Endothelial cell of umbilical vein (primary cell): ENCODE results near the gene ADAP1. TPM values are rescaled to one million over a fixed set of nuclear protein-coding genes. Genes with fewer than 3 reads are reported as not detected.
"Not testable (repeated sequence)": the region's sequence is repeated elsewhere in the genome, so short reads cannot be mapped to it uniquely, and the experiment has no call there.

Source experiments
- BruUV-seq: library from RNA; stranded (reverse); fragments of 400-500 nt; replicated peaks from 2 replicates; lab custom pipeline; 2021; lab: Mats Ljungman, UMichigan
- CTCF ChIA-PET: fragments of 300-600, 350-600 bp; sonication (Branson Sonifier 250); formaldehyde crosslinking; loops from one replicate; lab custom pipeline; 2021; ENCODE audit warnings: antibody characterized with exemption, inconsistent platforms; lab: Charles Lee
- POLR2A ChIA-PET: fragments of 300-600, 350-600 bp; sonication (Branson Sonifier 250); formaldehyde crosslinking; loops from one replicate; lab custom pipeline; 2021; ENCODE audit warnings: antibody characterized with exemption, inconsistent platforms; lab: Charles Lee
- DNase-seq: peaks from one replicate; pipeline ENCODE4 v3.0.0-alpha.2; 2011; ENCODE audit warnings: low read depth, low spot score
- FAIRE-seq: peaks from 2 replicates; lab custom pipeline; 2011; peaks lifted over from hg19 to GRCh38; lab: Jason Lieb, UNC
- H2AFZ ChIP-seq: 2 replicates; pipeline ENCODE4 v1.6.0; 2012; ENCODE audit warnings: low read depth, low read length, control low read depth, inconsistent platforms
- H3K27ac ChIP-seq: 2 replicates; pipeline ENCODE4 v1.5.1; 2011; ENCODE audit warnings: low read depth, mild to moderate bottlenecking, control low read depth, low read length, moderate library complexity; ENCODE audit not compliant: insufficient read depth
- H3K27me3 ChIP-seq, 2 experiments: 2 replicates each; pipeline versions ENCODE4 v1.6.0 to v1.6.1; 2011; ENCODE audit warnings: low read length in 2 of 2, mixed read lengths in 1 of 2; ENCODE audit not compliant: control insufficient read depth in 2 of 2, insufficient read depth in 2 of 2
- H3K36me3 ChIP-seq, 2 experiments: 2 replicates in 1 of 2; 3 replicates in 1 of 2; pipeline ENCODE4 v1.5.1; 2011; ENCODE audit warnings: low read length in 2 of 2, mild to moderate bottlenecking in 1 of 2, moderate library complexity in 1 of 2; ENCODE audit not compliant: control insufficient read depth in 2 of 2, insufficient read depth in 2 of 2; ENCODE audit errors: extremely low read depth in 1 of 2
- H3K4me1 ChIP-seq: 3 replicates; pipeline ENCODE4 v1.5.1; 2011; ENCODE audit warnings: mild to moderate bottlenecking, low read length; ENCODE audit not compliant: control insufficient read depth, insufficient read depth; ENCODE audit errors: extremely low read depth
- H3K4me2 ChIP-seq: 2 replicates; pipeline ENCODE4 v1.6.1; 2011; ENCODE audit warnings: low read length, control low read depth, mixed read lengths; ENCODE audit not compliant: insufficient read depth
- H3K4me3 ChIP-seq, 3 experiments: fragments of 200-600 bp in 1 of 3; sonication (generic), shearing (Covaris generic) in 1 of 3; replicated peaks in 1 of 3; 2 replicates each; pipeline ENCODE4 v1.5.1; 2011 to 2016; ENCODE audit warnings: control low read depth in 3 of 3, low read length in 3 of 3, mild to moderate bottlenecking in 2 of 3, inconsistent platforms in 1 of 3, low read depth in 1 of 3, moderate library complexity in 1 of 3; ENCODE audit not compliant: insufficient read depth in 1 of 3
- H3K79me2 ChIP-seq: 2 replicates; pipeline ENCODE4 v1.6.0; 2012; ENCODE audit warnings: low read length, inconsistent platforms; ENCODE audit not compliant: control insufficient read depth, insufficient read depth
- H3K9ac ChIP-seq: replicated peaks from 2 replicates; pipeline ENCODE3; 2011; ENCODE audit warnings: low read length, control low read depth; ENCODE audit not compliant: insufficient read depth; ENCODE audit errors: extremely low read depth
- H3K9me1 ChIP-seq: replicated peaks from 3 replicates; pipeline ENCODE4 v1.6.0; 2011; ENCODE audit warnings: mild to moderate bottlenecking, low read length; ENCODE audit not compliant: control insufficient read depth, insufficient read depth; ENCODE audit errors: extremely low read depth
- H3K9me3 ChIP-seq: replicated peaks from 2 replicates; pipeline ENCODE4 v1.5.1; 2012; ENCODE audit warnings: low read length, inconsistent platforms; ENCODE audit not compliant: control insufficient read depth, insufficient read depth
- H4K20me1 ChIP-seq: replicated peaks from 2 replicates; pipeline ENCODE3; 2011; ENCODE audit warnings: mild to moderate bottlenecking, low read length; ENCODE audit not compliant: control insufficient read depth, insufficient read depth; ENCODE audit errors: extremely low read depth
- FOS ChIP-seq: IDR thresholded peaks from 2 replicates; pipeline ENCODE4 v1.6.1; 2011; ENCODE audit warnings: mild to moderate bottlenecking, low read length, moderate library complexity, borderline replicate concordance; ENCODE audit not compliant: insufficient read depth
- GATA2 ChIP-seq: IDR thresholded peaks from 2 replicates; pipeline ENCODE4 v1.7.0; 2011; ENCODE audit warnings: low read depth, mild to moderate bottlenecking, moderate library complexity, mixed read lengths, low read length; ENCODE audit not compliant: insufficient read length, insufficient read depth
- JUN ChIP-seq: IDR thresholded peaks from 2 replicates; pipeline ENCODE4 v1.6.1; 2011; ENCODE audit warnings: borderline replicate concordance, low read depth; ENCODE audit not compliant: insufficient read length, insufficient read depth
- MYC ChIP-seq: IDR thresholded peaks from one replicate; pipeline ENCODE4 v1.6.1; 2011; ENCODE audit warnings: mild to moderate bottlenecking, low read depth, low read length
- POLR2AphosphoS5 ChIP-seq: IDR thresholded peaks from 2 replicates; pipeline ENCODE4 v1.6.1; 2012; ENCODE audit warnings: low read depth, mild to moderate bottlenecking, control low read depth, low read length, moderate library complexity; ENCODE audit not compliant: insufficient read depth
- dilution Hi-C: fragments of 300-500 bp; cut with MboI; formaldehyde crosslinking; loops from one replicate; pipeline ENCODE4 v1.15.0; 2019; ENCODE audit warnings: low sequenced_read_pairs; ENCODE audit not compliant: extremely low pct_ligation_motif_present
- intact Hi-C: fragments of 100-400 bp; cut with micrococcal nuclease; formaldehyde crosslinking; loops from one replicate; pipeline ENCODE4 v1.10.0; 2022
- polyA plus RNA-seq, 4 experiments: library from polyadenylated mRNA; depleted of rRNA in 3 of 4; stranded (reverse) in 3 of 4; unstranded in 1 of 4; fragments of >200 nt; gene quantifications; 2 replicates each; pipeline versions ENCODE4 v1.2.1 to v1.2.3, GENCODE V29; 2011 to 2012; ENCODE audit warnings: missing spikeins in 1 of 4
- total RNA-seq: library from RNA; stranded (reverse); gene quantifications from 2 replicates; pipeline ENCODE4 v1.2.3, GENCODE V29; 2021
- TF ChIP-seq, protein P1 (sequence below): IDR thresholded peaks from 2 replicates; pipeline ENCODE4 v1.6.1; 2011; ENCODE audit not compliant: insufficient read depth, insufficient read length
- TF ChIP-seq, protein P2 (sequence below), 2 donors: IDR thresholded peaks; 1 replicate in 1 of 2; 2 replicates in 1 of 2; pipeline ENCODE4 v1.5.1; 2011; ENCODE audit warnings: low read length in 2 of 2, mild to moderate bottlenecking in 2 of 2, moderate library complexity in 2 of 2, control low read depth in 1 of 2, inconsistent platforms in 1 of 2, low read depth in 1 of 2; ENCODE audit not compliant: insufficient read depth in 1 of 2; ENCODE audit errors: extremely low read depth in 1 of 2

ADAP1 gene
- total and polyA plus RNA-seq, 2 donors (not counting 3 experiments of a cell fraction or from before 2014, with no cell fraction given) = 0.49 to 0.58 TPM

GRCh38 chr7:924042-924441 lies 30.4 kb downstream of the ADAP1 start:
- BruUV-seq, H3K27me3 ChIP-seq, H3K27ac ChIP-seq, FAIRE-seq, H3K9me1 ChIP-seq, H3K9ac ChIP-seq, H3K4me2 ChIP-seq, H4K20me1 ChIP-seq, H3K4me3 ChIP-seq, H3K79me2 ChIP-seq, CTCF ChIA-PET, POLR2A ChIA-PET, dilution Hi-C loops, H3K9me3 ChIP-seq, intact Hi-C loops, H2AFZ ChIP-seq, DNase-seq, H3K36me3 ChIP-seq: not testable (repeated sequence)
- peaks cover 11% of the 10 kb centered on the region for H3K4me1 ChIP-seq

DNA sequence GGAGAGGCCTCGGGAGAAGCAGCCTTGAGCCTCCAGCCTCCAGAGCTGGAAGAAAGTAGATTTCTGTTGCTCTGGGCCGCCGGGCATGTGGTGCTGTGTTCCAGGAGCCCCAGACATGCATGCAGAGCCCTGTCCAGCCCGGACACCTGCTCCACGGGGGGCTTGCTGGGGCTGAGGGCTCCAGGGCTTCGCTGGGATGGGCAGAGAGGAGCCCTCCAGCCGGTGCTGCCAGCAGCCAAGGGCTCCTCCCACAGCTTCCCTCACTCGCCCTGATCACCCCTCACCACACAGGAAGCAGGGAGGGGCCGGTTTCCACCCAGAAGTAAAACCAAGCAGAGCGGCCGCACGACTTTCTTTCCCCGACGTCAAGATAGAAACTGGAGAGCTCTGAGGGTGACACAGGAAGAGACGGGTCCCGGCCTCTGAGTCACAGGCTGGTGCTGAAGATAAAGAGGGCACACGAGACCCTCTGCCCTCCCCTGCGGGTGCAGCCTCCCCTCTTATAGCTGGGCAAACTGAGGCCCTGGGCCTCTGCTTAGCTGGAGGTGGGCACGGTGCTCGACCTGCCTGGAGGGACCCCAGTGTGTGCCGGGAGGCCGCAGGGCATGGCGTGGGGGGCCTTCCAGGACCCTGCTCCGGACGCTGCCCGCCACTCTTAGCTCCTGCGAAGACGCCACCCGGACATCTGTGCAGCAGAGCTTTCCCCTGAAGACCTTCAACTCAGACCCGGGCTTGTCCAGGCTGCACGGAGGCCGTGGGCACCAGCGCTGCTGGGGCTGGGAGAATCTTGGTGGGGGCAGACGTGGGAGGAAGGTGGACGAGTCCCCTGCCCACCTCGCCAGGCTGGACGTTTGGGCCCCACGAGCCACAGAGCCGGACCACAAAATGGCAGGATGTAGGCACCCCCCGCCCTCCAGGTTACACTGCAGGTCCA lies 31.1 kb downstream of the ADAP1 start:
- no peak overlapping the region for H3K4me3 ChIP-seq
- no peak overlapping the region for H3K4me2 ChIP-seq
- no peaks in the 10 kb centered on the region for H3K36me3 ChIP-seq
- ChIA-PET CTCF (no interaction called here), POLR2A (no interaction called here)
- H3K9me3 ChIP-seq = no peaks in the 10 kb centered on the region
- intact Hi-C loops = no loop called here
- peak; percentile 60 for FAIRE-seq
- peaks cover 11% of the 10 kb centered on the region for H3K4me1 ChIP-seq
- H3K27me3 ChIP-seq = no peaks in the 10 kb centered on the region
- H4K20me1 ChIP-seq = no peaks in the 10 kb centered on the region
- no peaks in the 10 kb centered on the region for H3K79me2 ChIP-seq
- no peak overlapping the region for H3K9ac ChIP-seq
- H3K9me1 ChIP-seq = no peaks in the 10 kb centered on the region
- no TSS peak for BruUV-seq
- no peak for DNase-seq
- H3K27ac ChIP-seq = no peak overlapping the region
- no peak overlapping the region for H2AFZ ChIP-seq
- dilution Hi-C loops = no loop called here
- TF ChIP-seq GATA2 = no peak
- TF ChIP-seq, protein P1, sequence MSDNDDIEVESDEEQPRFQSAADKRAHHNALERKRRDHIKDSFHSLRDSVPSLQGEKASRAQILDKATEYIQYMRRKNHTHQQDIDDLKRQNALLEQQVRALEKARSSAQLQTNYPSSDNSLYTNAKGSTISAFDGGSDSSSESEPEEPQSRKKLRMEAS = no peak
- TF ChIP-seq JUN = no peak
- TF ChIP-seq MYC = no peak
- no peak for TF ChIP-seq POLR2AphosphoS5
- TF ChIP-seq, protein P2, sequence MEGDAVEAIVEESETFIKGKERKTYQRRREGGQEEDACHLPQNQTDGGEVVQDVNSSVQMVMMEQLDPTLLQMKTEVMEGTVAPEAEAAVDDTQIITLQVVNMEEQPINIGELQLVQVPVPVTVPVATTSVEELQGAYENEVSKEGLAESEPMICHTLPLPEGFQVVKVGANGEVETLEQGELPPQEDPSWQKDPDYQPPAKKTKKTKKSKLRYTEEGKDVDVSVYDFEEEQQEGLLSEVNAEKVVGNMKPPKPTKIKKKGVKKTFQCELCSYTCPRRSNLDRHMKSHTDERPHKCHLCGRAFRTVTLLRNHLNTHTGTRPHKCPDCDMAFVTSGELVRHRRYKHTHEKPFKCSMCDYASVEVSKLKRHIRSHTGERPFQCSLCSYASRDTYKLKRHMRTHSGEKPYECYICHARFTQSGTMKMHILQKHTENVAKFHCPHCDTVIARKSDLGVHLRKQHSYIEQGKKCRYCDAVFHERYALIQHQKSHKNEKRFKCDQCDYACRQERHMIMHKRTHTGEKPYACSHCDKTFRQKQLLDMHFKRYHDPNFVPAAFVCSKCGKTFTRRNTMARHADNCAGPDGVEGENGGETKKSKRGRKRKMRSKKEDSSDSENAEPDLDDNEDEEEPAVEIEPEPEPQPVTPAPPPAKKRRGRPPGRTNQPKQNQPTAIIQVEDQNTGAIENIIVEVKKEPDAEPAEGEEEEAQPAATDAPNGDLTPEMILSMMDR (IDR thresholded peaks at IDR 0.05; ENCODE audit: extremely low read depth in 1 of 2, insufficient read depth in 1 of 2, low read depth in 1 of 2, low read length in 2 of 2) = no peak
- no peak for TF ChIP-seq FOS
